ENCODE measurements around the gene KRT4.

- TF ChIP-seq CTCF (IDR thresholded peaks at IDR 0.05; ENCODE audit: extremely low read depth in 1 of 2, insufficient read depth in 1 of 2, low read depth in 1 of 2, low read length in 2 of 2) (no peak), JUN (IDR thresholded peaks at IDR 0.05; ENCODE audit: borderline replicate concordance, insufficient read depth, insufficient read length, low read depth) (no peak), MAX (IDR thresholded peaks at IDR 0.05; ENCODE audit: insufficient read depth, insufficient read length) (no peak), POLR2A (IDR thresholded peaks at IDR 0.05; ENCODE audit: low read depth, low read length) (no peak), EZH2 (IDR thresholded peaks at IDR 0.05; ENCODE audit: borderline replicate concordance, low read depth, low read length, severe bottlenecking) (no peak), POLR2AphosphoS5 (IDR thresholded peaks at IDR 0.05; ENCODE audit: insufficient read depth, low read depth, low read length) (no peak)
These were observed 32.4 kb downstream of the KRT4 start for GRCh38 chr12:52781399-52782082.
